Kidney (tissue), 14 donors: ENCODE measurements around the gene CYP2A13. TPM values are rescaled to one million over a fixed set of nuclear protein-coding genes. Genes with fewer than 3 reads are reported as not detected.

Experiments
- DNase-seq, 5 donors: peaks; one replicate each; pipeline ENCODE4 v3.0.0-alpha.2; 2013 to 2020
- FAIRE-seq: peaks from 2 replicates; lab custom pipeline; 2012; peaks lifted over from hg19 to GRCh38; lab: Jason Lieb, UNC
- H3K27ac ChIP-seq, 2 donors: one replicate each; pipeline ENCODE4 v1.7.0; 2013; ENCODE audit warnings: low read depth in 2 of 2, low read length in 2 of 2, inconsistent platforms in 1 of 2
- H3K27me3 ChIP-seq: one replicate; pipeline ENCODE4 v1.7.1; 2013; ENCODE audit warnings: low read length, inconsistent platforms; ENCODE audit not compliant: control insufficient read depth, insufficient read depth
- H3K36me3 ChIP-seq, 3 donors: one replicate each; pipeline versions ENCODE4 v1.7.0 to v1.7.1; 2013; ENCODE audit warnings: low read length in 3 of 3, control low read depth in 1 of 3, inconsistent platforms in 1 of 3; ENCODE audit not compliant: insufficient read depth in 3 of 3, control insufficient read depth in 2 of 3
- H3K4me1 ChIP-seq, 3 donors: one replicate each; pipeline versions ENCODE4 v1.7.0 to v1.7.1; 2013; ENCODE audit warnings: low read length in 3 of 3, inconsistent platforms in 1 of 3, low read depth in 1 of 3; ENCODE audit not compliant: control insufficient read depth in 2 of 3, insufficient read depth in 2 of 3
- H3K4me3 ChIP-seq, 3 donors: one replicate each; pipeline versions ENCODE4 v1.7.0 to v1.8.1; 2013; ENCODE audit warnings: low read length in 3 of 3, control low read depth in 1 of 3, inconsistent platforms in 1 of 3
- H3K9ac ChIP-seq, 3 donors: one replicate each; pipeline versions ENCODE4 v1.7.0 to v1.7.1; 2013; ENCODE audit warnings: low read length in 3 of 3, control low read depth in 1 of 3, inconsistent platforms in 1 of 3
- H3K9me3 ChIP-seq, 3 donors: one replicate each; pipeline versions ENCODE4 v1.7.0 to v1.7.1; 2013; ENCODE audit warnings: low read length in 3 of 3, control low read depth in 1 of 3, inconsistent platforms in 1 of 3; ENCODE audit not compliant: control insufficient read depth in 2 of 3, insufficient read depth in 1 of 3
- CTCF ChIP-seq: IDR thresholded peaks from 3 replicates; pipeline ENCODE4 v1.5.1; 2012; ENCODE audit warnings: mild to moderate bottlenecking, moderate library complexity, borderline replicate concordance; ENCODE audit not compliant: insufficient read depth; ENCODE audit errors: extremely low read depth
- intact Hi-C: fragments of 100-400 bp; cut with DNase I; formaldehyde crosslinking; loops from one replicate; pipeline ENCODE4 v1.11.1; 2022
- polyA plus RNA-seq: library from polyadenylated mRNA; stranded (reverse); fragments of 350-450 nt; fragmentation: Illumina TruSeq; extraction: RNeasy Lipid Tissue Mini Kit (QIAGEN cat#74804); gene quantifications from one replicate; pipeline ENCODE4 v1.2.3, GENCODE V29; 2014; ENCODE audit warnings: low read depth, low replicate concordance; ENCODE audit not compliant: insufficient read depth
- total RNA-seq: library from RNA; stranded (reverse); fragmentation: NEBNext Ultra II Directional; extraction: Animal tissue kit (Norgen Biotek cat#: 25700); gene quantifications from one replicate; pipeline ENCODE4 v1.2.1, GENCODE V29; 2021
- donor health status: control.
- donor health status: control.
- donor health status: control.
- donor health status: control.
- donor health status: control.
- donor health status: DM: yes; HTN: yes; CAD: no.
- donor health status: Normal renal cell carcinoma (clear cell type).

CYP2A13 gene
- total and polyA plus RNA-seq, 2 donors from 2014 or later: not detected

- Histone ChIP-seq H3K9me3 (peaks cover 0 to 3% (median 0%) of the 10 kb centered on the region in 3 donors), H3K4me3 (no peak overlapping the region), H3K36me3 (no peaks in the 10 kb centered on the region), H3K27ac (no peak overlapping the region), H3K4me1 (no peaks in the 10 kb centered on the region), H3K9ac (no peak overlapping the region), H3K27me3 (peaks cover 3% of the 10 kb centered on the region)
- FAIRE-seq (no peak), DNase-seq (no peak)
- intact Hi-C loops: no loop called here
- TF ChIP-seq CTCF: no peak
These were observed 2.4 kb upstream of the CYP2A13 start for GRCh38 chr19:41085748-41086415.

GRCh38 chr19:41089959-41090358 lies 1.7 kb downstream of the CYP2A13 start:
- DNase-seq (no peak), FAIRE-seq (no peak)
- Histone ChIP-seq H3K9me3 (no peaks in the 10 kb centered on the region), H3K4me1 (no peaks in the 10 kb centered on the region), H3K27me3 (peaks cover 3% of the 10 kb centered on the region), H3K9ac (no peak overlapping the region), H3K4me3 (no peak overlapping the region), H3K27ac (no peak overlapping the region), H3K36me3 (no peaks in the 10 kb centered on the region)
- intact Hi-C loops: no loop called here
- TF ChIP-seq CTCF: no peak

- intact Hi-C loops: no loop called here
- H3K36me3 ChIP-seq: no peaks in the 10 kb centered on the region
- no peaks in the 10 kb centered on the region for H3K4me1 ChIP-seq
- no peak for TF ChIP-seq CTCF
- no peak overlapping the region for H3K4me3 ChIP-seq
- no peak overlapping the region for H3K9ac ChIP-seq
- H3K27me3 ChIP-seq: no peaks in the 10 kb centered on the region
- DNase-seq: no peak
- H3K9me3 ChIP-seq: peaks cover 0 to 5% (median 0%) of the 10 kb centered on the region in 3 donors
- no peak overlapping the region for H3K27ac ChIP-seq
- FAIRE-seq: no peak
These were observed 7.5 kb downstream of the CYP2A13 start for GRCh38 chr19:41095703-41096102.
